GM19395 (cell line): ENCODE data around the gene RNF141.

Experiments used
- ATAC-seq: cut with Tn5 transposase; IDR thresholded peaks from one replicate; pipeline ENCODE4 v1.9.1; 2021; ENCODE audit warnings: mild to moderate bottlenecking, moderate library complexity; ENCODE audit not compliant: unreplicated experiment

The RNF141 gene

GRCh38 chr11:10499874-10500601, 40.9 kb downstream of the RNF141 start:
- ATAC-seq: no peak

DNA sequence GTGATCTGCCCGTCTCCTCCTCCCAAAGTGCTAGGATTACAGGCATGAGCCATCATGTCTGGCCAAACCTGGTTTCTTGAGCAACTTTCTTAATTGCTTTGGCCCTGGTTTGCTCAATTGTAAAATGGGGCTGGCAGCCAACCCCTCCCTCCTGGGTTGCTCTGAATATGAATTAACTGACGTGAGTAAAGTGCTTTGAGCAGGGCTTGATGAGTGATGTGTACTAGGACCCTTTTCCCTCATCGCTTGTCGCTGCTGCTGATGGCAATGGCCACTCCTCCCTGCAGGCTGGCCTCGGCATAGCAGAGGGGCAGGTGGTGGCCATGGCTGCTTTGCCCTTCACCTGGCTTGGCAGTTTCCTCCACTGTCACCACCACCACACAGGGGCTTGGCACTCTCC, 41.5 kb downstream of the RNF141 start:
- no peak for ATAC-seq

DNA sequence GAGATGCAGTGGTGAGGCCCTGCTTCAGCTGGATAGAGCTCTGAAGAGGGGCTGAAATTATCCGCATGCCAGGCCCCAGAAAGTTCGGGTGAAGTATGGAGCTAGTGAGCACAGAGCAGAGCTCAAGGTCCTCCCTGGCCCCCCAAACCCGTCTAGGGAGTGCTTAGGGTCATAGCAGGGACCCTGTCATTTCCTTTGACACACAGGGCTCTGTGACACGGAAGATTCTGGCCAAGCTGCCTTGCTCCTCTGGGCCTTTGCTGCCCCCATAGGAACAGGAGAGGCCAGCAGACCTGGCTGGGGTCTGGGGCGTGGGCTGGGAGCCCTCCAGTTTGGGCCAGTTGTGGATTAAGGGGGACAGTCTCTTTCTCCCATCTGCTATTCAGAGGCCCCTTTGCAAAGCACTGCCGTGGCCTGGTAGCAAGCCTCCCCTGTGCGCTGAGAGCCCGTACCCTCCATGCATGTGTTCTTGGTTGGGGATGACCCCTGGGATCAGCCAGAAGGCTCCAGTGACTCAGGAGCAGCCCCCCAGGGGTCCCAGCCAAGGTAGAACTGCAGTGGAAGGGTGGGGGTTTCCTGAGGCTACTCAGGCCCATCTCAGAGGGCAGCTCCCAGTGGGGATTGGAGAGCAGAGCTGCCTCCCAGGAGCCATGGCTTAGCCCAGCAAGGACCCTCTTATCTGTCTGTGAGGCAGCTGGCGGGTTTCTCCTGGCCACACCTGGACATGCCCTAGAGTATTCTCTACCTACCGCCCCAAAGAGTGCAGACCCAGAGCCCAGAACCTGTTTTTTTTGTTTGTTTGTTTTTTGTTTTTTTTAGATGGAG, 42.3 kb downstream of the RNF141 start:
- ATAC-seq: no peak

GRCh38 chr11:10498022-10498400, 43.0 kb downstream of the RNF141 start:
- ATAC-seq: no peak

GRCh38 chr11:10497371-10498021, 43.5 kb downstream of the RNF141 start:
- ATAC-seq: no peak

DNA sequence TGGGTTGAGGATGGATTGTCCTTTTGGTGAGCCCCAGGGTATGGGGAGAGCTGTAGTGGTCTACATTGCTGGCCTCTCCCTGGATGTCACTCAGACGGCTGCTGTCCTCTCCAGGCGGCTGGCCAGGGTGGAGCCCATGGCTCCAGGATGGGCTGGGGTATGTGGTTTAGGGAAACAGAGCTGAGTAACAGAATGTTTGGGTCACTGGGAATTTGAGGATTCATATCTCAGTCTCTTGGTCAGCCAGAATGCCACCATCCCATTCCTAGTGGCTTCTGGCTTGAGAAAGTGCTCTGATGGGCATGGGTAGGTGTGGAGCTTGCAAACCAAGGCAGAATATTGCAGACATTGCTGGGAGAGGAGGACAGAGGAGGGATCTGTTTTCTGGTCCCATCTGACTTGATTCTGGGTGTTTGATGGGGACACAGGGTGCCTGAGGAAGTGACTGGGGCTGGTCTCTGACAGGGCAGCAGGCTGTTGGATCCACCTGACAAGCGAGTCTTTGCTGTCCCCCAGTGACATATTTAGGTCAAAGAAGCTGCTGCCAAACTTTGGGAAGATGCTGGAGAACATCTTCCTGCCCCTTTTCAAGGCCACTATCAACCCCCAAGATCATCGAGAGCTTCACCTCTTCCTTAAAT, 44.6 kb downstream of the RNF141 start:
- no peak for ATAC-seq

DNA sequence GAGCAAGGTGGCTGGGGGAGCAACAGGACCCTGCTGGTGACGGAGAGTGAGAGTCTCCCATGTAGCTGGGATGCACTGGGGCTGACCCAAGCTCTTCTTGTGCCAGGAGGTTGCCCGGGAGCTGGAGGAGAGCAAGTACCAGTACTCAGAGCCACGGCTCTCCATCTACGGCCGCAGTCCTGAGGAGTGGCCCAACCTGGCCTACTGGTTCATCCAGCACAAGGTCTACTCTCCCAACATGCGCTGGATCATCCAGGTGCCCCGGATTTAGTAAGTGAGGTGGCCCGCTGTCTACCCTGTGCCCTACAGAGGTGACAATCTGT, 45.6 kb downstream of the RNF141 start:
- no peak for ATAC-seq

DNA sequence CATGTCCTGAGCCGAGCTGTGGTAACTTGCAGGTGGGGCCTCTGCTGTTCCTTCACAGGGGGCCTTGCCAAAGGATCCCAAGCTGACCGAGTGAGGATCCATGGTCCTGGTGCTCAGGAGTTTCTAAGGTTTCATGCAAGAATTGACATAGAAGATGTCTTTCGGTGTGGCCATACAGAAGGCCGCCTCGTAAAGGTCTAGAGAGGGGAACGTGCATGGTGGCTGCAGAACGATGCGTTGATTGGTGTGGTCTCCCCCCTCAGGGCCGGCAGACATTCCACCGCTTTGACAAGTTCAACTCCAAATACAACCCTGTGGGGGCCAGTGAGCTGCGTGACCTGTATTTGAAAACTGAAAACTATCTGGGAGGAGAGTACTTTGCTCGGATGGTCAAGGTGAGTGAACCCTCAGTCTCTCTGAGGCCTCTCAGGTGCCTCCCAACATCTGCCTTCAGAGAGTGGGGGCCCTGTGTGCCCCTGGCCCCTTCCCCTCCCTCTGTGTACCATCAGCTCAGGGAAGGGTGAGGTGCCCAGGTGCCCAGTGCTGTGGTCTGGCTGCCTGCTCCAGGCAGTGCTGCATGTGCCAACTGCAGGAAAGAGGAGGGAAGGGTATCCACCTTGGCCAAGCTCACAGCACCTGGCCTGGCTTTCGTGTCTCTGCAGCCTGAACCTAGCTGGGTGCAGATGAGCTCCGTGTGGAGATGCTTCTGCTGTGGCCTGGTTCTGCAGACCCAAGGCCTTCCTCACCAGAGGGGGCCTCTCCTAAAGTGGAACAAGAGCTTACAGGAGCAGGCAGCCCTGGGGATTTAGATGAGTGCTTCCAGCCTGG, 46.1 kb downstream of the RNF141 start:
- no peak for ATAC-seq

DNA sequence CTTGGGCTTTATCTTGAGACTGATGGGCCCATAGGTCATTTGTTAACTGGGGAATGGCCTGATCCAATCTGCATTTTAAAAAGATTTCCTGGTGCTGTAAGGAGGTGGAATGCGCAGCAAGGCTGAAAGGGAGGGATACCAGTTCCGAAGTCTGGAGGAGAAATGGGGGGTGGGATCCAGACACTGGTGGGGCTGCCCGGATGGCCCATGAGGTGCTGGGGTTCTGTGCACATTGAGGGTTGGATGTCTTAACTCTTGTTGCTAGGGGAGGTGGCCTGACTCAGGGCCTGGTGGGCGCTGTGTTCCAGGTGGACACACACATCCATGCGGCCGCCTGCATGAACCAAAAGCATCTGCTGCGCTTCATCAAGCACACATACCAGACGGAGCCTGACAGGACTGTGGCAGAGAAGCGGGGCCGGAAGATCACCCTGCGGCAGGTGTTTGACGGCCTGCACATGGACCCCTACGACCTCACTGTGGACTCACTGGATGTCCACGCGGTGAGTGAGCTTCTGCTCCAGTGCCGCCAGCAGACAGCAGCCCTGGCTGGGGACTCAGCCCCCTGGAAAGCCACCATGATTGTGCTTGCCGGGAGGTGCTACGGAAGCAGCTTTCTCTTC, 47.8 kb downstream of the RNF141 start:
- no peak for ATAC-seq

DNA sequence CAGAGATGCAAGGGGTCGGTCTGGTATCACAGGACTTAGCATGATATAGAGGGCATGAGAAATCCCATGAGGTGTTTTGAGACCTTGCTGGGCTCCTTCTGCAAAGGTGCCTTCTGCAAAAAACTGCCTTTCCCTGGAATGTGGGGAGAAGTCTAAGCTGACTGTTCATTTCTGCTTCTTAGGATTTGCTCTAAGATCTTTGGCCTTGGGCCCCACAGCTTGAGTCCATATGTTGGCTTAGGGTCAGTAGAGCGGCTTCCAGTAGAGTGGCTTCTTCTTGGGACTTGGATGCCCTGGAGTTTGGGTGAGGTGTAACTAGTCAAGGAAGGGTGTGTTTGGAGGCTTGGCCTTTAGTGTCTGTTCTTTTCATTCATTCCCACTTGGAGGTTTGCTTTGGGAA, 48.9 kb downstream of the RNF141 start:
- ATAC-seq: no peak

- no peak for ATAC-seq
Observed at GRCh38 chr11:10490398-10491241, 50.4 kb downstream of the RNF141 start.

- ATAC-seq: no peak
Observed at GRCh38 chr11:10490032-10490397, 51.0 kb downstream of the RNF141 start.

DNA sequence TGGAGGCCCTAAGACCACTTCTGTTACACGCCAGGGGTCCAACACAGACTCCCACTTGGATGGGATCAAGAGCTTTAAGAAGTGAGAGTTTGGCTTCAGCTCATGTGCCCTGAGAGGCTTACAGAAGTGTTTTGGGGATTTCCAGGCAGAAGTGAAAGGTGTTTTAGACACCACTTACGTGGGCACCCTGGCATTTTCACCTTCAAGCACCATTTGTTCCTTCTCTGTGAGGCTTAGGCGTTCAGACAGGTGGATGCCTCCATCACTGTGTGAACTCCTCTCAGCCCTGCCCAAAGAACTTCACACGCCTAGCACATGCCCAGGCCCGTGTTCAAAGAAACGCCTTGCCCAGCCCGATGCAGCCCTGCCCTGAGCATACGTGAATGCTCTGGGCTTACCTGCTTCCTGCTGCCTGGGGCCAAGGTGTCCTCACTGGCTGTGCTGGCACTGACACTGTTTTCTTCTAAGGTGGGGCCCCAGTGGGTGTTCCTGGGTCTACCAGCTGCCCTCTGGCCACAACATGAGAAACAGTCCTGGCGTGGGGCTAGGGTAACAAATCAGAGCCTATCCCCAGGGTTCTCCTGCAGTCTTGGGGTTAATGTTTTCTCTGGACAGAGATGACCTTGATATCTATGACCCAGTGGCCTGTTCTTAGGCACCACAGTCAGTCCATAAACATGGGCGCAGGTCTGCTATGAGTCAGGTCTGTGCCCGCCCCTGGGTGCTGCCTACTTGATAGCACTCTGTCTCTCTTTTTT, 51.9 kb downstream of the RNF141 start:
- ATAC-seq: no peak

GRCh38 chr11:10488121-10488933, 52.7 kb downstream of the RNF141 start:
- ATAC-seq: no peak

- ATAC-seq: no peak
Observed at GRCh38 chr11:10487002-10487647, 53.9 kb downstream of the RNF141 start.

DNA sequence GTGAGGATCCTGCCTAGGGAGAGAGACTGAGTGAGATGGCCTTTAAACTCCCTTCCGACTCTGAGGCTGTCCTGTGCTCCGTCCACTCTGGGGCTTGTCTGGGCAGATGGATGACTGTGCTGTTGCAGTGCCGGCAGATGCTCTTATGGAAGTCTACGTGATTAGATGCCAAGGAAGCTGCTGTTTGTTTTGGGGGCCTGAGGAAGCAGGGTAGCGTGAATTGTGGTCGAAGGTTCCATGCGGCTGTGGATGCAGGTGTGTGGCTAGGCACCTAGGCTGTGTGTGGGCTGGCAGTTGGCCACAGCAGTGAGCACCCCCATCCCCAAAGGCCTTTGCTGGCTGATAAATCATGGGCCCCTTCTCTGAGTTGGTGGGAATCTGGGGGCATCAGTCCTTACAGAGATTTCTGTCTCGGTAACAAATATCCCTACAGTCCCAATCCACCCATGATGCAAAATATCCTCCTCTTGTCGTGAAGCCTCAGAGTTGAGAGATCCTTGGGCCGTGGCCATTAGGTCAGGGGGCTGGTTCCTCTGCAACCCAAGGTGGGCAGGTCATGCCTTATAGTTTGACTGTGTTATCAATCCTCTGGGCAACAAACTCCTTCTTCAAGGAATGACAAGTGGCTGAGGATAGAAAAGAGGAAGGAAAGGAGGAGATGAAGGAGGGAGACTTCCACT, 54.7 kb downstream of the RNF141 start:
- ATAC-seq: no peak

- no peak for ATAC-seq
Observed at GRCh38 chr11:10485646-10486045, 55.3 kb downstream of the RNF141 start.
